Activated T-helper 17 cell treated with anti-CD3 and anti-CD28 coated beads, Interleukin-2, amount 50 U/mL, for 72 hours (primary cell): ENCODE measurements around the gene THRB. TPM values are rescaled to one million over a fixed set of nuclear protein-coding genes. Genes with fewer than 3 reads are reported as not detected.
"Not testable (repeated sequence)": the region's sequence is repeated elsewhere in the genome, so short reads cannot be mapped to it uniquely, and the experiment has no call there.

Experiments
- ATAC-seq: fragments of 150-1000 bp; cut with Tn5 transposase; replicated peaks from 2 replicates; pipeline ENCODE4 v1.10.0; 2021; ENCODE audit warnings: mild to moderate bottlenecking, moderate library complexity
- H3K27ac Mint-ChIP-seq: one replicate; pipeline ENCODE4 v1.8.0; 2022; ENCODE audit warnings: mixed read lengths
- H3K27me3 Mint-ChIP-seq: one replicate; pipeline ENCODE4 v1.8.0; 2022; ENCODE audit warnings: mixed read lengths
- H3K36me3 Mint-ChIP-seq: one replicate; pipeline ENCODE4 v1.8.0; 2022; ENCODE audit warnings: low read depth, mild to moderate bottlenecking, mixed read lengths
- H3K4me1 Mint-ChIP-seq: one replicate; pipeline ENCODE4 v1.8.0; 2022; ENCODE audit warnings: mixed read lengths
- H3K4me3 Mint-ChIP-seq: one replicate; pipeline ENCODE4 v1.8.0; 2022; ENCODE audit warnings: mild to moderate bottlenecking, mixed read lengths
- H3K9me3 Mint-ChIP-seq: one replicate; pipeline ENCODE4 v1.8.0; 2022; ENCODE audit warnings: mixed read lengths
- total RNA-seq, 2 donors: library from RNA; stranded (reverse); gene quantifications; one replicate each; pipeline ENCODE4 v1.2.3, GENCODE V29; 2022

THRB gene
- total RNA-seq, 2 donors from 2014 or later = not detected

GRCh38 chr3:24433838-24434591 lies 60.6 kb downstream of the THRB start:
- H3K36me3 Mint-ChIP-seq = no peaks in the 10 kb centered on the region
- H3K9me3 Mint-ChIP-seq = peaks cover 15% of the 10 kb centered on the region

GRCh38 chr3:24432989-24433388 lies 61.7 kb downstream of the THRB start:
- ATAC-seq = no peak
- no peaks in the 10 kb centered on the region for H3K27me3 Mint-ChIP-seq
- no peak overlapping the region for H3K27ac Mint-ChIP-seq
- H3K4me3 Mint-ChIP-seq = no peak overlapping the region
- H3K4me1 Mint-ChIP-seq = no peaks in the 10 kb centered on the region
- peaks cover 15% of the 10 kb centered on the region for H3K9me3 Mint-ChIP-seq
- no peaks in the 10 kb centered on the region for H3K36me3 Mint-ChIP-seq

More at GRCh38 chr3:24433838-24434591, 60.6 kb downstream of the THRB start:
- H3K4me1 Mint-ChIP-seq = no peaks in the 10 kb centered on the region
- no peak overlapping the region for H3K27ac Mint-ChIP-seq
- no peaks in the 10 kb centered on the region for H3K27me3 Mint-ChIP-seq
- ATAC-seq = no peak
- H3K4me3 Mint-ChIP-seq = no peak overlapping the region

DNA sequence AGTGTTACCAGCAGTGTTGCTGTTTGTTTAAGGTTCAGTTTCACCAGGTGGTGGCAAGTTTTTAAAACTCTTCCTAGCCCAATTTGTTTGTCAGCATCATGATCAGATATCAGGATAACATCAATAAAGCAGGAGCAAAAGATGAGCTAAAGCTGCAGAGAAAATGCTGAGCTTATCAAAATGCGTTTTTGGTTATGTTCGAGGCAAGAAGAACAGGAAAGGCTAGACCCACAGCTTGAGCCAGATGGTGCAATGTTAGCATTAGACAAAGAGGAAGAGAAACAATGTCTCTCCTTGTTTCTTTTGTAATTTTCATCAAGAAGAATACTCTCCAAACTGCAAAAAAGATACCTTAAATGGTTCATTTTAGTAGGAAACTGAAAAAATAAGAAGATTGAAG lies 66.2 kb downstream of the THRB start:
- Mint-ChIP-seq H3K4me3 (no peak overlapping the region), H3K27ac (no peak overlapping the region), H3K36me3 (no peaks in the 10 kb centered on the region), H3K4me1 (no peaks in the 10 kb centered on the region), H3K27me3 (no peaks in the 10 kb centered on the region), H3K9me3 (peaks cover 10% of the 10 kb centered on the region)
- no peak for ATAC-seq

GRCh38 chr3:24426896-24427295 lies 67.8 kb downstream of the THRB start:
- Mint-ChIP-seq H3K4me3 (no peak overlapping the region), H3K27ac (no peak overlapping the region), H3K27me3 (no peaks in the 10 kb centered on the region), H3K36me3 (no peaks in the 10 kb centered on the region), H3K4me1 (no peaks in the 10 kb centered on the region), H3K9me3 (peaks cover 10% of the 10 kb centered on the region)
- ATAC-seq = no peak

GRCh38 chr3:24420829-24421228 lies 73.8 kb downstream of the THRB start:
- H3K27ac Mint-ChIP-seq, H3K9me3 Mint-ChIP-seq, H3K4me1 Mint-ChIP-seq, H3K27me3 Mint-ChIP-seq, ATAC-seq, H3K36me3 Mint-ChIP-seq, H3K4me3 Mint-ChIP-seq: not testable (repeated sequence)

DNA sequence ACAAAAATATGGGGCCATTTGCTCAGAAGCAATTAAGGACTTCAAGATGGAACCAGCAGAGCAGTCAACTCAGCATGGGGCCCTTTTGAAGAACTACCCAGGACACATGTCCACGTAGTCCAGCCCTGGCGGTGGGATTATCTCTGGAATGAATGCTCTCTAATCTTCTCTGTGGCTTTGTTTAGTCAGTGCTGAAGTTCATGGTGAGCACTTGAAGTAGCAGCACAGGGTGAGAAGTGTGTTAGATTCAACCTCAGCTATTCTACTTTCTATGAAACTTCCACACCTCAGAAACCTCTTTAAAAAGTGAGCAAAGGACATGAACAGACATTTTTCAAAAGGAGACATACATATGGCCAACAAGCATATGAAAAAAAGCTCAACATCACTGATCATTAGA lies 74.4 kb downstream of the THRB start:
- Mint-ChIP-seq H3K4me1 (no peaks in the 10 kb centered on the region), H3K27me3 (no peaks in the 10 kb centered on the region), H3K4me3 (no peak overlapping the region), H3K9me3 (peaks cover 3% of the 10 kb centered on the region), H3K36me3 (no peaks in the 10 kb centered on the region), H3K27ac (no peak overlapping the region)
- ATAC-seq = no peak

DNA sequence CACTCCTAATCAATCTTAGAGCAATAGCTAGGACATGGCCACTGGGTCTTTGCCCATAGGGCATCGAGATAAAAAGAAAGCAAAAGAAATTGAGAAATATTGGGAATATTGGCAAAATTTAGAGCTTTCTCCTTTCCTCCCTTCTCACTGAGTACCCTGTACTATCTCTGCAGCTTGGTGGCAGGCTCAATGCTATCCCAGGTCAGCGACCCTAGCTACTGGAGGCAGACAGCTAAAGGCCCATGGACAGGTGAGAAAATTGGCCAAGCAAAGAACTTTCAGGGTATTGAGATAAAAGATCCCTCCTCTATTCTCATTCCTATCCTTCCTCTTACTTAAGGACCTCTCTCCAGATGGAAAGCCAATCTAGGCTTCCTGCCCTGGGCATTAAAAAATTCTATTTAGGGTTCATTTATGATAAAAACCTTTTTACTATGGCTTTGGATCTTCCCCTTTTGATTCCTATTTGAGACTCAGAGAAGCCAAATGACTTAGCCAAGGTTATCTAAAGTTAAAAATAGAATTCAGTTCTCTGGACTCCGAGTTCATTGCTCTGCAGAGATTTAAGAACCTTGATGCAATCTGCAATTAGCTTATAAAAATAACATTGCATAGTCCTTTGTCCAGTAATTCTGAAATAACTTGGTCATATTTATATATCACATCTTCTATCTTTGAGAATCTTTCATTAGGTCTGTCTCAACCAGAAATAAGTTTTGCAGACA lies 75.4 kb downstream of the THRB start:
- Mint-ChIP-seq H3K27me3 (no peaks in the 10 kb centered on the region), H3K4me3 (no peak overlapping the region), H3K36me3 (no peaks in the 10 kb centered on the region), H3K4me1 (no peaks in the 10 kb centered on the region), H3K9me3 (peaks cover 3% of the 10 kb centered on the region), H3K27ac (no peak overlapping the region)
- ATAC-seq = no peak

- ATAC-seq = no peak
- Mint-ChIP-seq H3K4me1 (no peaks in the 10 kb centered on the region), H3K9me3 (peaks cover 3% of the 10 kb centered on the region), H3K36me3 (no peaks in the 10 kb centered on the region), H3K4me3 (no peak overlapping the region), H3K27ac (no peak overlapping the region), H3K27me3 (no peaks in the 10 kb centered on the region)
These were observed 76.9 kb downstream of the THRB start for GRCh38 chr3:24417730-24418129.

DNA sequence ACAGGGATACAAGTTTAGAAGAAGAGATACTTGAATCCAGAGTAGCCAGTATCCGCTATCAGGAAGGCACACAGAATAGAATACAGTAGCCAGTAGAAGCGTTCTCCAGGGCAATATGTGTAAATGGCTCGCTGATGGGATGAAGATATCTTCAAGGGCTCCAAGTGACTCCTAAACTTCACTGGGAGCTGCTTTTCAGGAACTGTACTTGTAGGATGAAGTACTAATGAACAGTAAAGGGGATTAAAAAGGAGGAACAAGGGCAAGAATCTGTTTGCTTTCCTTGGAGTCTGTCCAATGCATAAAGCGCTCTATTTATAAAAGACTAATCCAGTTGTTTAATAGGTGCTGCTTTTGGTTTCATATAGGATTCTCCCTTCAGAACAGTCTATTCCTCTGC lies 78.4 kb downstream of the THRB start:
- Mint-ChIP-seq H3K27ac (no peak overlapping the region), H3K4me1 (no peaks in the 10 kb centered on the region), H3K36me3 (no peaks in the 10 kb centered on the region), H3K9me3 (peaks cover 3% of the 10 kb centered on the region), H3K4me3 (no peak overlapping the region), H3K27me3 (no peaks in the 10 kb centered on the region)
- no peak for ATAC-seq

DNA sequence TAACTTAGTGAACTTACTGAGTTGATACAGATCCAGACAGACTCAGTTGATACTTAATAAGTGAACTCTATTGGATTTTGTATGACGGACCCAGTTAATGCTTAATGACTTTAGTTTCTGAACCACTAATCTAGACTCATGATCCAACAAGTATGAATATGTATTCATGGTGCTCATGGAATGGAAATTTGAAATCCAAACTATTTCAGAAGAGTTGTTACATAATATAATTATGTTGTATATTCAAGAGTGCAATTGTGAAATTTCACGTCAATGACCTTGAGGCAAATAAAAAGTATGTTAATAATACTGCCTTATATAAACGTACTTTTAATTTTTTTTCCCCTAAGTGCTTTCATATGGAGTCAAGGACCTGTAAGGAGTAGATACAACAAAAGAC lies 78.8 kb downstream of the THRB start:
- no peak overlapping the region for H3K27ac Mint-ChIP-seq
- H3K36me3 Mint-ChIP-seq = no peaks in the 10 kb centered on the region
- H3K4me1 Mint-ChIP-seq = no peaks in the 10 kb centered on the region
- H3K27me3 Mint-ChIP-seq = no peaks in the 10 kb centered on the region
- H3K9me3 Mint-ChIP-seq = peaks cover 3% of the 10 kb centered on the region
- ATAC-seq = no peak
- no peak overlapping the region for H3K4me3 Mint-ChIP-seq

- not testable (repeated sequence) for H3K36me3 Mint-ChIP-seq, H3K27me3 Mint-ChIP-seq, H3K4me3 Mint-ChIP-seq, H3K27ac Mint-ChIP-seq, ATAC-seq, H3K9me3 Mint-ChIP-seq, H3K4me1 Mint-ChIP-seq
These were observed 81.0 kb downstream of the THRB start for GRCh38 chr3:24413662-24414061.

- ATAC-seq = no peak
- Mint-ChIP-seq H3K36me3 (no peaks in the 10 kb centered on the region), H3K4me1 (no peaks in the 10 kb centered on the region), H3K27ac (no peak overlapping the region), H3K9me3 (no peaks in the 10 kb centered on the region), H3K4me3 (no peak overlapping the region), H3K27me3 (no peaks in the 10 kb centered on the region)
These were observed 83.8 kb downstream of the THRB start for GRCh38 chr3:24410860-24411259.

GRCh38 chr3:24407980-24408680 lies 86.5 kb downstream of the THRB start:
- Mint-ChIP-seq H3K27me3 (no peaks in the 10 kb centered on the region), H3K4me3 (no peak overlapping the region), H3K9me3 (no peaks in the 10 kb centered on the region), H3K4me1 (no peaks in the 10 kb centered on the region), H3K27ac (no peak overlapping the region), H3K36me3 (no peaks in the 10 kb centered on the region)
- ATAC-seq = no peak

GRCh38 chr3:24406900-24407299 lies 87.8 kb downstream of the THRB start:
- H3K9me3 Mint-ChIP-seq = no peaks in the 10 kb centered on the region
- no peak for ATAC-seq

GRCh38 chr3:24405057-24405456 lies 89.6 kb downstream of the THRB start:
- Mint-ChIP-seq H3K4me1 (no peaks in the 10 kb centered on the region), H3K27me3 (no peaks in the 10 kb centered on the region), H3K4me3 (no peak overlapping the region), H3K36me3 (no peaks in the 10 kb centered on the region), H3K27ac (no peak overlapping the region), H3K9me3 (no peaks in the 10 kb centered on the region)
- no peak for ATAC-seq

More at GRCh38 chr3:24406900-24407299, 87.8 kb downstream of the THRB start:
- Mint-ChIP-seq H3K36me3 (no peaks in the 10 kb centered on the region), H3K4me1 (no peaks in the 10 kb centered on the region), H3K4me3 (no peak overlapping the region), H3K27ac (no peak overlapping the region), H3K27me3 (no peaks in the 10 kb centered on the region)
